AG04450 (cell line): ENCODE results near the gene RNF213. TPM values are rescaled to one million over a fixed set of nuclear protein-coding genes. Genes with fewer than 3 reads are reported as not detected.

Experiments
- CTCF ChIA-PET: fragments of 300-600, 350-600 bp; formaldehyde crosslinking; extraction: SDS; loops from one replicate; lab custom pipeline; 2022; ENCODE audit warnings: antibody characterized with exemption, inconsistent platforms; lab: Charles Lee
- POLR2A ChIA-PET: fragments of 350-600 bp; formaldehyde crosslinking; extraction: SDS; loops from one replicate; lab custom pipeline; 2021; ENCODE audit warnings: antibody characterized with exemption, inconsistent platforms; lab: Yijun Ruan, JAX
- DNase-seq: peaks from one replicate; pipeline ENCODE4 v3.0.0-alpha.2; 2011; ENCODE audit warnings: low read depth, low spot score
- H3K27ac ChIP-seq: one replicate; pipeline ENCODE4 v1.5.1; 2012; ENCODE audit warnings: low read depth, low read length, control low read depth
- H3K27me3 ChIP-seq: one replicate; pipeline ENCODE4 v1.6.0; 2012; ENCODE audit warnings: low read length; ENCODE audit not compliant: control insufficient read depth, insufficient read depth
- H3K4me3 ChIP-seq: 2 replicates; pipeline ENCODE4 v1.5.1; 2011; ENCODE audit warnings: mild to moderate bottlenecking, low read depth, low read length, control low read depth
- H3K9me3 ChIP-seq: 2 replicates; pipeline ENCODE4 v1.5.1; 2012; ENCODE audit warnings: low read length; ENCODE audit not compliant: control insufficient read depth, insufficient read depth
- polyA plus RNA-seq: library from polyadenylated mRNA; depleted of rRNA; stranded (reverse); fragments of >200 nt; gene quantifications from 2 replicates; pipeline ENCODE4 v1.2.3, GENCODE V29; 2011
- TF ChIP-seq, protein P1 (sequence below): IDR thresholded peaks from 2 replicates; pipeline ENCODE4 v1.5.1; 2011; ENCODE audit warnings: low read depth, low read length, control low read depth, inconsistent platforms

RNF213 gene
- polyA plus RNA-seq, 1 experiment, result 46.8 TPM

DNA sequence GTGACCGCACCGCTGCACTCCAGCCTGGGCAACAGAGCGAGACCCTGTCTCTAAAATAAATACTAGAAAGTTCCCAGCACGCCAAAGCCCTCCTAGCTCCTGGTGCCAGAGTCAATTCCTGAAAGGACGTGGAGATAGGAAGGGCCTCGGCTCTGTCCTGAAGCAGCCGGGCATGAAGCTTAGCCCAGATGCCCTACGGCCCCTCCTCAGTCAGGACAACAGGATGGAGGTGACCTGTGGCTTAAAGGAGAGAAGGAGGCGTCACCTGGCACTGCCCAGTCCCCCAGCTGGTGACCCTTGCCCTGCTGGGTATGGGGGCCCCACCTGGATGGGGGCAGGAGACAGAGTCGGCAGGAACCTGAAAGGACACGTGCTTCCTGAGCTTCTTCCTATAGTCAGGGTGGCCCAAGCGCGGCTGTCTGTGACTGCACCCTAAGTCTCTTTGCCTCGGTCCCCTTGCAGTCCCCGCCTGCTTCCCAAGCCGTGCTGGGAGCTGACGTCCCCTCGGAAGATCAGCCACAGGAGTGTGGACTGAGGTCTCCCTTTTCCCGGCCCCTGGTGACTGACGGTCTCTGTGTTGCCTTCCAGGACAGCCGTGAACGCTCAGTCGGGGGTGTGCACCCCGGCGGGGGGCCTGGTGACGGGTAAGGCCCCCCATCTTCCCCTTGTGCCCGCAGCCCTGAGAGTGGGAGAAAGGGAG, 14.9 kb upstream of the RNF213 start:
- Histone ChIP-seq H3K9me3 (no peaks in the 10 kb centered on the region), H3K4me3 (no peak overlapping the region), H3K27me3 (no peaks in the 10 kb centered on the region), H3K27ac (no peak overlapping the region)
- ChIA-PET POLR2A (no interaction called here), CTCF (interaction anchor here (1.0 kb wide), 1 partner anchor 144 kb away, joined by 3 read pairs; the partner anchor contains the start of gene GAA)
- no peak for DNase-seq
- TF ChIP-seq, protein P1, sequence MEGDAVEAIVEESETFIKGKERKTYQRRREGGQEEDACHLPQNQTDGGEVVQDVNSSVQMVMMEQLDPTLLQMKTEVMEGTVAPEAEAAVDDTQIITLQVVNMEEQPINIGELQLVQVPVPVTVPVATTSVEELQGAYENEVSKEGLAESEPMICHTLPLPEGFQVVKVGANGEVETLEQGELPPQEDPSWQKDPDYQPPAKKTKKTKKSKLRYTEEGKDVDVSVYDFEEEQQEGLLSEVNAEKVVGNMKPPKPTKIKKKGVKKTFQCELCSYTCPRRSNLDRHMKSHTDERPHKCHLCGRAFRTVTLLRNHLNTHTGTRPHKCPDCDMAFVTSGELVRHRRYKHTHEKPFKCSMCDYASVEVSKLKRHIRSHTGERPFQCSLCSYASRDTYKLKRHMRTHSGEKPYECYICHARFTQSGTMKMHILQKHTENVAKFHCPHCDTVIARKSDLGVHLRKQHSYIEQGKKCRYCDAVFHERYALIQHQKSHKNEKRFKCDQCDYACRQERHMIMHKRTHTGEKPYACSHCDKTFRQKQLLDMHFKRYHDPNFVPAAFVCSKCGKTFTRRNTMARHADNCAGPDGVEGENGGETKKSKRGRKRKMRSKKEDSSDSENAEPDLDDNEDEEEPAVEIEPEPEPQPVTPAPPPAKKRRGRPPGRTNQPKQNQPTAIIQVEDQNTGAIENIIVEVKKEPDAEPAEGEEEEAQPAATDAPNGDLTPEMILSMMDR, result no peak

DNA sequence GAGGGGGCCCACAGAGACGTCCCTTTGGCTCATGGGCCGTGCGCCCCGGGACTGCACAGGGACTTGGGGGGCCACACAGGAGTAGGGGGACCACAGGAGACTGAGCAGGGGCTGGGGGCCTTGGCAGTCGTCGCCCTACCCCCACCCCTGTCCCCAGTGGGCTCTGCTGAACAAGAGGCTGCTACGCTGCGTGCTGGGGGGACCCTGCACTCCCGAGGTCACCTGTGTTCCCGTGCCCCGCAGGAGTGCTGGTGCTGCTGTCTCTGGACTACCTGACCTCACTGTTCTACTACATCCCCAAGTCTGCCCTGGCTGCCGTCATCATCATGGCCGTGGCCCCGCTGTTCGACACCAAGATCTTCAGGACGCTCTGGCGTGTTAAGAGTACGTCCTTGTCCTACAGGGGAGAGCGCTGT, 14.4 kb upstream of the RNF213 start:
- no peak for DNase-seq
- no peaks in the 10 kb centered on the region for H3K9me3 ChIP-seq
- no peak overlapping the region for H3K4me3 ChIP-seq
- TF ChIP-seq, protein P1, result no peak
- H3K27ac ChIP-seq, result no peak overlapping the region
- no peaks in the 10 kb centered on the region for H3K27me3 ChIP-seq
- ChIA-PET CTCF (interaction anchor here (1.0 kb wide), 1 partner anchor 145 kb away, joined by 3 read pairs; the partner anchor contains the start of gene GAA), POLR2A (no interaction called here)

DNA sequence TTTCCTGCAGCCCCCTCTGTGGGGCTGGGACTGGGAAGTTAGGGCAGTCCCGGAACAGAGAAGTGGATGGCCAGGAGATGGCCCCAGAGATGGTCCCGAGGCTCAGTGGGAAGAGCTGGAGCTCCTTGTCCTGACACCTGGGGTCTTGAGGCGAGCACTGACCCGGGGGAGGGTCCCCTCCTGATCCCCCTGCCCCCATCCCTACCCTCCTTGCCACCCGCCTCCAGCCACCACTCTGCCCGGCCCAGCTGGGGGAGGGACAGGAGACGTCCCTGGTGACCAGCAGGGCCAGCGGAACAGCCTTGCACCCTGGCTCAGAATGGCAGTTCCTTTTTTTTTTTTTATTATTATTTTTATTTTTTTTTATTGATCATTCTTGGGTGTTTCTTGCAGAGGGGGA, 13.9 kb upstream of the RNF213 start:
- Histone ChIP-seq H3K27ac (no peak overlapping the region), H3K27me3 (no peaks in the 10 kb centered on the region), H3K9me3 (no peaks in the 10 kb centered on the region), H3K4me3 (no peak overlapping the region)
- TF ChIP-seq, protein P1, result no peak
- ChIA-PET POLR2A (no interaction called here), CTCF (no interaction called here)
- no peak for DNase-seq

DNA sequence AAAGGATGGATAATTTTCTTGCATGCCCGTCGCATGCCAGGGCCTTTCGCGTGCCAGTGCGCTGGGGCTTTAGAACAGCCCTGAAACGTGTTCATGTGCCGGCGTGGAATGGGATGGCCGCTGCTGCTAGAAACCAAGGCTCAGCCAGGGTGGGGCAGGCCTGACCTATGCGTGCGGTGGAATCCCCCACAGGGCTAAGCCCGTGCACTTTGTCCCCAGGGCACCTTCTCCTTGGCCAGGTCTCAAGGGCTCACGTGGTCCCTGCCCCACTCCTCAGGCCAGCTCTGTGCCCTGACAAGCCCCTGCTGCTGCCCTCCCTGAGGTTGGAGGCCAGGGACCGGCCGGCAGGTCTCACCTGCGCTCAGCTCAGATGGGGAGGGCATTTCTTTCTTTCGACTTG, 13.1 kb upstream of the RNF213 start:
- TF ChIP-seq, protein P1, result no peak
- POLR2A ChIA-PET, result no interaction called here
- H3K27ac ChIP-seq, result no peak overlapping the region

DNA sequence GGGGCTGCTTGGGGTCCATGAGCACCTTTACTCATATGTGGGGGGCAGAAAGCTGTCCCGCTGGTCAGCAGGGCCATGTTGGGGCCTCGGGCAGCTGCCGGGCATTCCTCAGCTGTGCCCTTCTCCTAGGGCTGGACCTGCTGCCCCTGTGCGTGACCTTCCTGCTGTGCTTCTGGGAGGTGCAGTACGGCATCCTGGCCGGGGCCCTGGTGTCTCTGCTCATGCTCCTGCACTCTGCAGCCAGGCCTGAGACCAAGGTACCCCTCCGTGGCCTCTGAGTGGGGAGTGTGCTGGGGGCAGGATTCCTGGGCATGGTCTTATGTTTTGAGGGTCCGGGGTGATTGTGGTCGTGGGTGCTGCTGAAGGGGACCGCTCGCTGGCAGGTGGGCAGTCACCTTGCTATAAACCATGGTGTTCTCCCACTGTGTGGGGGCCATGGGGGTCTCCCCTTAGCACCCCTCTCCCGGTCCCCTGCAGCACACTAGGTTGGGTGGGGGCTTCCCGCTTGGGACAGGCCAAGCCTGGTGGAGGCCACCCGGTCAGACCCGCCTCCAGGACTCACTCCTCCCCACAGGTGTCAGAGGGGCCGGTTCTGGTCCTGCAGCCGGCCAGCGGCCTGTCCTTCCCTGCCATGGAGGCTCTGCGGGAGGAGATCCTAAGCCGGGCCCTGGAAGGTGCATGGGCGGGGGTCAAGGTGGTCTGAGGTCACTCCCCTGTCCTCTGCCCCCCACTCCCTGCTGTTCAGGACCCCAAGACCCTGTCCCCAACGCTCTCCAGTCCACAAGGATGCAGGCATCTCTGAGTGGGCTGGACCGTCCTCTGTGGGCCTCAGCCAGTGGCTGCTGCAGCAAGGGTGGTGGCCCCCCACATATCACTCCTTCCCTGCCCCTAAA, 12.4 kb upstream of the RNF213 start:
- CTCF ChIA-PET, result no interaction called here
- DNase-seq, result no peak
- TF ChIP-seq, protein P1, result no peak
- H3K27me3 ChIP-seq, result no peaks in the 10 kb centered on the region
- no peak overlapping the region for H3K27ac ChIP-seq
- H3K9me3 ChIP-seq, result no peaks in the 10 kb centered on the region
- H3K4me3 ChIP-seq, result no peak overlapping the region
- POLR2A ChIA-PET, result no interaction called here

More for the DNA sequence above, 13.1 kb upstream of the RNF213 start:
- Histone ChIP-seq H3K27me3 (no peaks in the 10 kb centered on the region), H3K9me3 (no peaks in the 10 kb centered on the region), H3K4me3 (no peak overlapping the region)
- CTCF ChIA-PET, result no interaction called here
- no peak for DNase-seq
